ENCODE measurements around the gene IL6R.
"Not testable (repeated sequence)": the region's sequence is repeated elsewhere in the genome, so short reads cannot be mapped to it uniquely, and the experiment has no call there.

Gene IL6R

DNA sequence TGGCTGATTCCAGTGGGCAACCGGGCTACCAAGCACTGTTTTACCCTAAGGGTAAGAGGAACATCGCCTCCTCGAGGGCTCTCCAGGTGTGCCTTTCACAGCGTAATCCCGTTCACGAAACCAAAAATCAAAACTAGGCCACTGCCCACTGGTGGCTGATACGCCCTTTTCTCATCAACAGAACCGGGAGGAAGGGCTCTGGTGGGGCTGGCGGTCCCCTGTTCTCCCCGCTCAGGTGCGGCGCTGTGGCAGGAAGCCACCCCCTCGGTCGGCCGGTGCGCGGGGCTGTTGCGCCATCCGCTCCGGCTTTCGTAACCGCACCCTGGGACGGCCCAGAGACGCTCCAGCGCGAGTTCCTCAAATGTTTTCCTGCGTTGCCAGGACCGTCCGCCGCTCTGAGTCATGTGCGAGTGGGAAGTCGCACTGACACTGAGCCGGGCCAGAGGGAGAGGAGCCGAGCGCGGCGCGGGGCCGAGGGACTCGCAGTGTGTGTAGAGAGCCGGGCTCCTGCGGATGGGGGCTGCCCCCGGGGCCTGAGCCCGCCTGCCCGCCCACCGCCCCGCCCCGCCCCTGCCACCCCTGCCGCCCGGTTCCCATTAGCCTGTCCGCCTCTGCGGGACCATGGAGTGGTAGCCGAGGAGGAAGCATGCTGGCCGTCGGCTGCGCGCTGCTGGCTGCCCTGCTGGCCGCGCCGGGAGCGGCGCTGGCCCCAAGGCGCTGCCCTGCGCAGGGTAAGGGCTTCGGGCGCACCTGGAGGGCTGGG, at the start of gene IL6R:
TSS of gene IL6R (plus strand) at position 360 of the 763 bp plus-strand sequence. CDS start at position 647, 287 bp downstream.
- peak; percentile 26 for DNase-seq

DNA sequence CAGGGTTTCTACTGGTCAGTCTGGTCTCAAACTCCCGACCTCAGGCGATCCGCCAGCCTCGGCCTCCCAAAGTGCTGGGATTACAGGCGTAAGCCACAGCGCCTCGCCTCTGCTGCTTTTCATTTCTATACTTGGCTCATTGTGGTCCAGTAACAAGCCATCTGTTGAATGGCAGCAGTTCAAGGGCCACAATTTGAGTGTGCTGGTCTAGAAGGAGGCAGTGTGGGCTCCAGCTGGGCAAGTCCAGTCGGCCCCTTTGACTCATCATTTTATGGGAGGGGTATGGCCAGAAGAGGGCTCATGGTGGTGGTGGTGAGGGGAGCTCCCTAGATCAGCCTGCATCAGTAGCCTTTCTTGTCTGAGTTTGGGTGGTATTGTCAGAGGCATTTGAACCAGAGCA, 46.6 kb upstream of the IL6R start:
- DNase-seq = no peak

DNA sequence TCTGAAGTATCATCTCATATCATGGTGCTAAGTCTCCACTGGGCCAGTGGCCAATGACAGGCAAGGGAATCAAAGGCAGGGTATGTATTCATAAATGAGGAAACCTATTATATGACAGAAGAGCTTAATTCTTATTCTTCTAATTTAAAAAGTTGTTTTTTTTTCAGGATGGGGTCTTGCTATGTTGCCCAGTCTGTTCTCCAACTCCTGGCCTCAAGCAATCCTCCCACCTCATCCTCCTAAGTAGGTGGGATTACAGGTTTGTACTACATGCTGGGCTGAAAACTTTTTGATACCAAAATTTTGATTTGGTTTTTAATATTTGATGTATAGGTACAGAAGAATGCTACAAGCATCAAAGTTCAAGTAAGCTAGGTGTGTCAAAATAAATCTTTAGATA, 44.9 kb upstream of the IL6R start:
- no peak for DNase-seq

DNA sequence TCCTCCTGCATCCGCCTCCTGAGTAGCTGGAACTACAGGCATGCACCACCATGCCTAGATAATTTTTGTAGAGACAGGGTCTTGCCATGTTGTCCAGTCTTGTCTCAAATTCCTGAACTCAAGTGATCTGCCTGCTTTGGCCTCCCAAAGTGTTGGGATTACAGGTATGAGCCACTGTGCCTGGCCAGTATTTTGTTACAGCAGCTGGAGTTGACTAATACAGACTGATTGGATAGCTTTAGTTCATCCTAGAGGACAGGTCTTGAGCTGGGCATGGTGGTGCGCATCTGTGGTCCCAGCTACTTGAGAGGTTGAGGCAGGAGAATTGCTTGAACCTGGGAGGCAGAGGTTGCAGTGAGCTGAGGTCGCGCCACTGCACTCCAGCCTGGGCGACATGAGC, 44.3 kb upstream of the IL6R start:
- not testable (repeated sequence) for DNase-seq

DNA sequence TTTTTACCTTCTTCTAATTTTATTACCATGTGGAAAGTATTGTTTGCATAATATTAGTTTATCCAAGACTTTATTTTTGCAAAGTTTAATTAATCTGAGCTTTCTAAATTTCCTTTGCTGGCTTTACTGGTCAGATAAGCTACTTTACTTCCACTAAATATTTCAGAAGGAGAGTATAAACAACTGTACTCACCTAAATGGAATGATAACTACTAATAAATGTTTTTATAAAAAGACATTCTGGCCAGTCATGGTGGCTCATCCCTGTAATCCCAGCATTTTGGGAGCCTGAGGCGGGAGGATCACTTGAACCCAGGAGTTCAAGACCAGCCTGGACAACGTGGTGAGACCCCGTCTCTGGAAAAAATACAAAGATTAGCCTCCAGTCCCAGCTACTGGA, 43.8 kb upstream of the IL6R start:
- DNase-seq = no peak

DNA sequence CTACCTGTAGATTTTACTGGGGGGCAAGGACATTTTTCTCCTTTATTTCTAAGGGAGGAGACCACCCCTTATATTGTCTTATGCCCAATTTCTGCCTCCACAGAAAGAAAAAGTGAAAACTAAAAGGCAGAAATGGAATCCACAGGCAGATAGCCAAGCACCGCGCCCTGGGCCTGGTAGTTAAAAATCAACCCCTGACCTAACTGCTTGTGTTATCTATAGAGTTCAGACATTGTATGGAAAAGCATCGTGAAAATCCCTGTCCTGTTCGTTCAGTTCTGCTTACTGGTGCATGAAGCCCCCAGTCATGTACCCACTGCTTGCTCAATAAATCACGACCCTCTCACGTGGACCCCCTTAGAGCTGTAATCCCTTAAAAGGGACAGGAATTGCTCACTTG, 33.7 kb upstream of the IL6R start:
- DNase-seq = no peak

DNA sequence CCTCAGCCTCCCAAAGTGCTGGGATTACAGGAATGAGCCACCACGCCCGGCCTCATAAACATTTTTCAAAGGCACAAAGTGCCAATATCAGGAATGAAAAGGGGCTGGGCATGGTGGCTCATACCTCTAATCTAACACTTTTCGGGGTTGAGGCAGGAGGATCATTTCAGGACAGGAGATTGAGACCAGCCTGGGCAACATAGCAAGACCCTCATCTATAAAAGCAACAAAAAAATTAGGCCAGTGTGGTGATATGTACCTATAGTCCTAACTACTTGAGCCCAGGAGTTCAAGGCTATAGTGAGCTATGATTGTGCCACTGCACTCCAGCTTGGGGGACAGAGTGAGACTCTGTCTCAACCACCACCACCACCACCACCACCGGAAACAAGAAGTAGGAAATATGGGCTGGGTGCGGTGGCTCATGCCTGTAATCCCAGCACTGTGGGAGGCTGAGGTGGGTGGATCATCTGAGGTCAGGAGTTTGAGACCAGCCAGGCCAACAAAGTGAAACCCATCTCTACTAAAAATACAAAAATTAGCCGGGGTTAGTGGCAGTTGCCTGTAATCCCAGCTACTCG, 31.3 kb upstream of the IL6R start:
- DNase-seq = not testable (repeated sequence)

DNA sequence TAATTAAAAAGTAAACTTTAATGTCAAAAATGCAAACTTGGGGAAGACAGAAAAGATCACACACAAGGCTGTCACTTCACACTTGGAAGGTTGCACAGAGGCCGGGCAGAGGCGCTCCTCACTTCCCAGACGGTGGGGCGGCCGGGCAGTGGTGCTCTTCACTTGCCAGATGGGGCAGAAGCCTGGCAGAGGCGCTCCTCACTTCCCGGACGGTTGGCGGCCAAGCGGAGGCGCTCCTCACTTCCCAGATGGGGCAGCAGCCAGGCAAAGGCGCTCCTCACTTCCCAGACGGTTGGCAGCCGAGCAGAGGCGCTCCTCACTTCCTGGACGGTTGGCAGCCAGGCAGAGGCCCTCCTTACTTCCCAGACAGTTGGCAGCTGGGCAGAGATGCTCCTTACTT, 25.8 kb upstream of the IL6R start:
- DNase-seq = no peak

DNA sequence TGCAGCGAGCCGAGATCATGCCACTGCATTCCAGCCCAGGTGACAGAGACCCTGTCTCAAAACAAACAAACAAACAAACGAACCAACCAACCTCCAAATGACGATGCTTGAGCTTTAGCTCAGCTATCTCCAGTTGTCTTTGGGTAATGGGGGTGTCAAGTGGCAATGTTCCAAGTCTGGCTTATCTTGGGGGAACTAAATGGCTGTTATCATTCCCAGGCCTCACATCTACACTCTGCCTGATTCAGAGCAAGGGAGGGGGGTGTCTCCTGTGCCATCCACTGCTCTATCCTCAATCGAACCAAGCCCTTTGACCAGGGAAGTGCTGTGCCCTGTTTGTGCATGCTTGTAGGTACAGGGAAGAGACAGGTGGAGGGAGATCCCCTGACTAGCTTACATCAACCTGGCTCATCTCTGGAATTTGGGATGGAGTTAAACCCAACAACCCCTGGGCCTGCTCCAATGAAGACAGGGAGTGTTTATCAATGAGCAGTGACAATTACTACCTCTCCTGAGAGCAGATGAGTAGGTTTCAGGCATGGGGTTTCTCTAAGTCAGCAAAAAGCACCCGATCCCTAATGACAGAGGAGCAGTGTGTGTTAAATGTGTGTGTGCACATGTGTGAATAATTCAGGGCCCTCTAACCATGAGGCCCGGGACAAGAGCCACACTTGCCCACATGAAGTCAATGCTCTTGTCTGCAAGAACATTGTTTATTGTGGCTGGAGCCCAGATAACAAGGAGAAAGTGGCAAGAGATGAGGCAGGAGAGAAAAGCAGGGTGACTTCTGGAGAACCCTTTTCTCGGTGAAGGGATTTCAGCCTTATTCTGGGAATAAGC, 20.3 kb upstream of the IL6R start:
- DNase-seq = no peak

DNA sequence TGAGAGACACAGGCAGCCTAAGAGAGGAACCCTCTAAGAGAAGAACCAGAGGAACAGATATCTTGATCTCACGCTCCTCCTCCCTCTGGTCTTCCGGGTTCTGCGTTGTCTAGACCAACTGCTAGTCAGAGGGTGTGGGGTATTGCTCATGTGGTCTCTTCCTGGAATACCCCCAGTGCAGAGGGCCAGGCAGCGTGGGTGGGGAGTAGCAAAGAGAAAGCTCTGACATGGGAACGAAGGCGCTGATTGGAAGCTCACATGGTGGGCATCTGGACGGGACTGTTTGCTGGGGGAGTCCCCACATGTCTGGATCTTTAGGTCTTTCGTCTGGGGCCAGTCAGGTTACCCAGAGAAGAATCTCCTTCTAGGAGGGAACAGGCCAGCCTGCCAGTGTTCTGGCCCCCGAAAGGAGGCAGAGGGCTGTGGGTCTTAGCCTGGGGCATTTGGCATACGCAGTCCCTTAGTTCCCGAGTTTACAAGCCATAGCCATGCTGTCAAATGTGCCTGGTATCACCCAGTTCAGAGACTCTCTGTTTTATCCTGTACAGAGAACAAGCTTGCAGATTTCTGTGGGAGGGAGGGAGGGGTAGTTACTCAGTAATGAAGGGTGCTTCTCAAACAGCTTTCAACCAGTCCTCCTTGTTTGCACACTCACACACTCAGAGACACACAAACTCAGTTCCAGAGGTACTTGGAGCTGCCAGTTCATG, 18.3 kb upstream of the IL6R start:
- no peak for DNase-seq

DNA sequence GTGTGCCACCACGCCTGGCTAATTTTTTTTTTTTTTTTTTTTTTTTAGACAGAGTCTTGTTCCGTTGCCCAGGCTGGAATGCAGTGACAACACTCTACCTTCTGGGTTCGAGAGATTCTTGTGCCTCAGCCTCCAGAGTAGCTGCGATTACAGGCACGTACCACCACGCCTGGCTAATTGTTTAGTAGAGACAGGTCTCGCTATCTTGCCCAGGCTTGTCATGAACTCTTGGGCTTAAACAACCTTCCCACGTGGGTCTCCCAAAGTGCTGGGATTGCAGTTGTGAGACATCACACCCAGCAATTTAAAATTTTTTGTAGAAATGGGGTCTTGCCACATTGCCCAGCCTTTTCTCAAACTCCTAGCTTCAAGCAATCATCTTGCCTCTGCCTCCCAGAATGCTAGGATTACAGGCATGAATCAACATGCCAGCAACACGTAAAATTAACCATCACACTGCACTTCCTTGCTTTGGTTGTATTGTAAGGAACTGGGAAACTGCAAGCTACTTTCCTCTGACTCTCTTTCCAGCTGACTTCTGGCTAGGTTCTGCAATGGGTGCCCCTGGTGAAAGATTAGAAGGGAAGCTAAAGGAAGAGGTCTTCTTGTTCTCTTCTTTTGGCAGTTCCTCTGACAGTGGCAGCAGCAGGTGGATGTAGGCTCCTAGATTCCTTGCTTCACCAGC, 13.9 kb upstream of the IL6R start:
- DNase-seq = peak; percentile 44

DNA sequence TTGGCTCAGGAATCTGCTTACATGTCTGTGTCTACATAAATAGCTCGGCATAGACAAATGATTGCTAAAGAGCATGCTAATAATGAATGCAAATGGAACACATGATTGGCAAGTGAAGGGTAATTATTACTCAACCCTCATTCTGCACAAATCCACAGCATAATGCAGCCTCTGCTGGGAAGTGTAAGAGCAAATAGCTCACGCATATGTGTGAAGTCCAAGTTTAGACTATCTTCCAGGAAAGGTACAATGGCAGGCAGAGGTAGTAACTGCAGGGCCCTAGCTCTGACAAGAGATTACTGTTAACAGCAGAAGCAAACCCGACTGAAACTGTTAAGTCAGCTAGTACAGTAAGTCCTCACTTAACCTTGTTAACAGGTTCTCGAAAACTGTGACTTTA, 7.0 kb upstream of the IL6R start:
- DNase-seq = no peak

DNA sequence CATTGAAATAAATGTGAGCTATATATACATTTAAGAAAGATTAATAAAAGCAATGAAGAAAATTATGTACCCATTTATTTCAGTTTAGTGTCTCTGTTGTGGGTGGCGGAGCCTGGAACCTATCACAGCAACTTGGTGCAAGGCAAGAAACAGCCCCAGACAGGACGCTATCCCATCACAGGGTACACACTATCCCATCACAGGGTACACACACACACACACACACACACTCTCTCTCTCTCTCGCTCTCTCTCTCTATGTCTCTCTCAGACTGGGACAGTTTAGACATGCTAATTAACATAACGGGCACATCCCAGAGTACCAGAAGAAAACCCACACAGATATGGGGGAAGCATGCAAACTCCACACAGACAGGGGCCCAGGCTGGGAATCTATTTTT, 6.5 kb upstream of the IL6R start:
- DNase-seq = no peak

DNA sequence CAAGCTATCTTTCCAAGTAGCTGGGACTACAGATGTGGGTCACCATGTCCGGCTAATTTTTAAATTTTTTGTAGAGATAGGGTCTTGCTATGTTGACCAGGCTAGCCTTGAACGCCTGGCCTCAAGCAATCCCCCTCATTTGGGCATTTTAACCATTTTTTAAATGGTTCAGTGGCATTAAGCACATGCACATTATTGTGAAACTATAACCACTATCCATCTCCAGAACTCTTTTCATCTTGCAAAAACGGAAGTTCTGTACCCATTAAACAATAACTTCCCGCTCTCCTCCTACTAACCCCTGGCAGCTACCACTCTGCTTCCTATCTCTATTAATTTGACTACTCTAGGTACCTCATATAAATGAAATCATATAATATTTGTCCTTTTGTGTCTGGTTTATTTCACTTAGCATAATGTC, 4.8 kb upstream of the IL6R start:
- DNase-seq = no peak

DNA sequence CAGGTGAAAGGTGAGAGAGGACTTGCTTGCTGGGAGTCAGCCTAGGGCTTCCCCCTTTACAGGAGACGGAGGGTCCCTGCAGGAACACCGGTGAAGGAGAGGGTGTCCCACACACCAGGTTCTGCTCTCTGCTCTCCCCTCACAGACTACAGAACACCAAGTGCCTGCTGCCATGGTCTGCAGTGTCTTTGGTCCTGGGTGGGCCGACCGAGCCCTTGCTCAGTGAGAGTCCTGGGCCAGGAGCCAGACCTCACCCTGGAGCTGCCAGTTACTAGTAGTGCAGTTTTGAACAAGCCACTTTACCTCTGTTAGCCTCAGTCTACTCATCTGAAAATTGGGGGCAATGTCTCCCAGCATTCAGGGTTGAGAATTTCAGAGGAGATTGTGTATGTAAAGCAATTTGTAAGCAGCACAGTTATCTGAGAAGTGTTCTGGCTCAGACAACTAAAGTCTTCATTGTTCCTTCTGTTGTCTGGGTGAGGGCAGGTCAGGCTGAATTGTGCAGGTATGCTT, 2.7 kb upstream of the IL6R start:
- no peak for DNase-seq

DNA sequence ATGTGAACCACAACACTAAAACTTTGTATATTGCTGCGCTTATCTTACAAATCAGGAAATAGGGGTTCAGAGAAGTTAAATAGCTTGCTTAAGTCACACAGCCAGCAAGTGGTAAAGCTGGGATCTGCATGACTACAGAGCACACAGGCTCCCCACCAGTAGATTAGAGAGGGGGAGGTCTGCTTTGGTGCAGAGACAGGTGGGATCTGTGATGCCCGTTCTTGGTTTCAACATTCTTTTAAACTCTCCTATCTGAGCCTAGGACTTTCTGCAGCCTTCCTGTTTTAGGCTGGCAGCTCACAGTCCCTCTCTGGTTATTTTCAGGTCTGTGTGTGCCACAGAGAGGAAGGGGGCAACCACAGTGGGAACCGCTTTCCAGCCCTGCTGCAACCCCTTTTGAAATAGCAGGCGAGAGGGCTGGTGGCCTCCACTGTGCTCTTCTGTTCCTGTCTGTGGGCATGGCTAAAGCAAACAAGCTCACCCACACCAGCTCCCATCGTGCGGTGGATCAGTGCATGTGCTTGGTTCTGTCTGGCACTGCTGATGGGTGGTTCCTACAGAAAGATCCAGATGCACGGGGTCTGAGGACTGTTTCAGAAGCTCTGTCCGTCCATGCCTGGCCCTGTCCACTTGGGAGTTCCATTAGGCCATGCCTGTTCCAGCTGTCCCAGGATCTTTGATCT, 1.7 kb upstream of the IL6R start:
- DNase-seq = no peak

DNA sequence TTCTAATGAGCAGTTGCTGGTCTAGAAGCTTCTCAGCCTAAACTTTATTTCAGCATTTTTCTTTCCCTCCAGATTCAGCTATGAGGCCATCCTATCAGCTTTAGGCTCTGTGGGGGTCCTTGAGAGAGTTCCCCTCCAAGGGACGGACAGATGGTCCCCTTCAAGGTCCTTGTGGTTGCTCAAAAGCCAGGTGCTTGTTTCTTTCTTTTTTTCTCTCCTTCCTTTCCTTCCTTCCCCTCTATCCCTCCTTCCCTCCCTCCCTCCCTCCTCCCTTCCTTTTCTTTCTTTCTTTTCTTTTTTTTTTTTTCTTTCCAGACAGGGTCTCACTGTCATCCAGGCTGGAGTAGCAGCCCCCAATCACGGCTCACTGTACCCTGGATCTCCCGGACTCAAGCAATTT, 1.2 kb upstream of the IL6R start:
- no peak for DNase-seq

DNA sequence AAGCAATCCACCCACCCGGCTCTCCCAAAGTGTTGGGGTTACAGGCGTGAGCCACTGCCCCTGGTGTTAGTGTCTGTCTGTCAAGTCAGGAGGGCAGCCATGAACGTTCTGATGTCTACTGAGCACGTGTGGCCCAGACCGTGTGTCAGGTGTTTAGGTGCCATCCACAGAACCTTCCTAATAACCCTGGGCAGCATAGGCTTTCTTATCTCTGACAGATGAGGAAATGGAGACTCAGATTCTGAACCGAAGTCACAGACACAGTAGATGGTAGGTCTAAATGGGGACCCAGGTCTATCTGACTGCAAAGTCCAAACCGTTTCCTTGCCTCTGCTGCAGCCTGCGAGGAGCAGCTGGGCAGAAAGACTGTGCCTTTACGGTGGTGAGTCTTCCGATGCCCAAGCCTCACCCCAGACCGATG, 622 bp upstream of the IL6R start:
- DNase-seq = no peak

DNA sequence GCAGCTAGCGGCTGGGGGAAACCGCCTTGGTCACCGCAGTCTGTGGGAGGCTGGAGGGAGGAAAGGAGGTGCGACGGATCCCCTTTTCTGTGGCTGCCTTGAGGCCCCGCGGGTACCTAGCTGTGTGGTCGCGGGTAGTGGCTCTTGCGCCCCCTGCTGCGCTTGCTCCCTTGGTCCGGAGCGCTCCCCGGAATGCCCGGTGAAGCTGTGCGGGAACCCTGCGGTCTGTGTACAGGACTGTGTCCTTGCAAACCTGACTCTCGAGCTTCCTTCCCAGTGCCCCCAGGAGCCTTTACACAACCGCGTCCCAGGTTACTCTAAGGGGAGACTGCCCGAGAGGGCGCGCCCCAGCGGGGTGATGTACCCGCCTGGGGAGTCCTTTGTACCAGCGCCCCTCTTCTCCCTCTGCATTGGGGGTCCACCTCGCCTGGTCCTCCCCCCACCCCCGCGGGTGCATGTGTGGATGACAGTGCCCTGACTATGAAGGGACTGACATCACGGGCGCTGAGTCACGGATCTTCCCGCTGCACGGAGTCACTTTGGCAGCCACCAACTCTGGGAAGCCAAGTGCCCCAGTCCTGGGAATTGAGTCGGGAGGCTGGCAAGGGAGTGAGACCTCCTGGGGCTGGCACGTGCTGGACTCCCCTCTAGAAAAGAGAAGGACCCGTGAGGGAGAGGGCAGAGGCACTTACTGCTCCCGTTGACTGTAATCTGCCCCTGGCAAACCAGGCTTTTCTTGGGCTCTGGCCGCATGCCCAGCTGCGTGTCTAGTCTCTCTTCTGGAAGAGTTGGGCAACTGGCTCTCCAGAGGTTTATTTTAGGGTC, 816 bp downstream of the IL6R start:
- DNase-seq = peak; percentile 10

DNA sequence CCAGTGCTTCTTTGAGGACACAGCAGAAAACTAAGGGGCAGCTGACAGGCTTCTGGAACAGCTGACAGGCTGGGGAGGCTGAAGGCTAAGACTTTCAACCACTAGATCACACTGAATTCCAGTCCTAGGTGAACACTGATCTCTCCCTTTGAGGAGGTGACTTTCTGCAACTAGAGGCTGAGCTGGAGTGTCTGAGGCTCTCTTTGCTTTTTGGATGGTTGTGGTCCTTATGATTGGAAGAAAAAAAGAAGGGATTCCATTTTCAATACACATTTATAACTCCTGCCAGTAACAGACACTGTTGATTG, 1.4 kb downstream of the IL6R start:
- DNase-seq = no peak

DNA sequence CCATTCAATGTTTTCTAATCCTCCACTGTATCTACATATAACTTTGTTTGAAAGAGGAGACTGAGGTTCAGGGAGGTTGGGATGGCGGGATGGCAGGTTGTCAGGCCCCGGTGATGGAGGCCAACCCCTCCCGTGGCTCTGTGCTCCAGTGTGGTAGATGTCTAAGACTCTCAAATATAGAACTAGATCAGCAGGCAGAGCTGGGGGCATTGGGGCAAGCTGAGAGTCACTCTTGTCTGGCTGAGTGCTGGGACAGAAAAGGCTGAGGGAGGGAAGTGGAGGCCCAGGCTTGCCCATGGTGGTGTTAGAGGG, 1.7 kb downstream of the IL6R start:
- DNase-seq = no peak

Data from NCI-H2171 treated with DMSO at 0.1 percent for 48 hours (cell line).